ENCODE measurements around the gene RCOR1.
"Not testable (repeated sequence)": the region's sequence is repeated elsewhere in the genome, so short reads cannot be mapped to it uniquely, and the experiment has no call there.

Gene RCOR1

GRCh38 chr14:102739190-102739469, 146.7 kb downstream of the RCOR1 start:
- no peak for DNase-seq (ENCODE audit: low read depth in 2 of 3, low spot score in 1 of 3)

DNA sequence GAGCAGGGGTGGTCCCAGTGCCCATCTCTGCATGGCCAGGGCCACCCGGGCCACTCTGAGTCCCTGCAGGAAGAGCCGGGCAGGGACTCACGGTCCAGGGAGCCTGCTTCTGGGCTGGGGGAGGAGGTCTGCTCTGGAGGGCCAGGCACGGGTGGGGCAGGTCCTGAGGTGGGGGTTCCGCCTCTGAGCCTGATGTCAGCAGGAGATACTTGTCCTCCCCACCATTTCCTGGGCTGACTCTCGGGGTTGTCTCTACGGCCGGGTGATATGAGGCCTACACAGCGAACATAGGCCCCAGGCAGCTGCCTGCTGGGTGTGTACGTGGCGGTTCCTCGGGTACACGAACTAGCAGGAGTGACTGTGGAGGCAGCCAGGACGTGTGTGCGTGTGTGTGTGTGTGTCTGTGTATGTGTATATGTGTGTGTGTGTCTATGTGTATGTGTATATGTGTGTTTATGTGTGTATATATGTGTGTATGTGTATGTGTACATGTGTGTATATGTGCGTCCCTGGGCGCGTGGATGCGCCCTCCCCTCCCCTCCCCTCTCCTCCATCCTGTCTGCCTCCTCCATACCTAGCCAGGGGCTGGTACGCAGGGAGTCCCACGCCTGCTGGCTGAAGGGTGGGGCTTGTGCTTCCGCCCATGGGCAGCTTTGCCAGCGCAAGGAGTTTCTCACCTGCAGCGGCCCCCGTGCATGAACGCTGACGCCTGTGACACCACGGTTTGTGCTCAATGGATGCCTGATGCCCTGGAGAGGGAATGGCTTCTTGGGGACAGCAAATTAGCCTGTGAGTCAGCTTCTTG, 154.4 kb downstream of the RCOR1 start:
- no peak for DNase-seq (ENCODE audit: low read depth in 2 of 3, low spot score in 1 of 3)

DNA sequence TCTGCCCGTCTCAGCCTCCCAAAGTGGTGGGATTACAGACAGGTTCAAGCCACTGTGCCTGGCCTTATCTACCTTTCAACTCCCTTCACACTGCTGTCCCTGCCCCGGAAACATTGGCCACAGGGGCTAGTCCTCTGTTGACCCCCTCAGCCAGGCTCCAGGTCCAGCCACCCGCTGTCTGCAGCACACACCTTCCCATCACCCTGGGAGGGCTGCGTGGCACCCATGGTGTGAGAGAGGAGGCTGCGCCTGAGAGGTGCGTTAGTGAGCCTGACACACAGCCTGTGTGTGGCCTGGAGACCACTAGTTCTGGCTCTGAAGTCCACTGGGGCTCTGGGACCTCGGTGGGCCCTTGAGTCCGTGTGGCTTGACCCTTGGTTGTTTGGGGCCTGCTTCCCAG, 156.4 kb downstream of the RCOR1 start:
- no peak for DNase-seq (ENCODE audit: low read depth in 2 of 3, low spot score in 1 of 3)

- no peak for DNase-seq (ENCODE audit: low read depth in 2 of 3, low spot score in 1 of 3)
Observed at GRCh38 chr14:102749393-102750305, 157.2 kb downstream of the RCOR1 start.

- no peak for DNase-seq (ENCODE audit: low read depth in 2 of 3, low spot score in 1 of 3)
Observed at GRCh38 chr14:102750376-102750775, 157.9 kb downstream of the RCOR1 start.

- no peak for DNase-seq (ENCODE audit: low read depth in 2 of 3, low spot score in 1 of 3)
Observed at GRCh38 chr14:102751088-102751487, 158.6 kb downstream of the RCOR1 start.

GRCh38 chr14:102752239-102752847, 159.9 kb downstream of the RCOR1 start:
- no peak for DNase-seq (ENCODE audit: low read depth in 2 of 3, low spot score in 1 of 3)

- DNase-seq (ENCODE audit: low read depth in 2 of 3, low spot score in 1 of 3), result no peak
Observed at GRCh38 chr14:102754370-102755262, 162.2 kb downstream of the RCOR1 start.

DNA sequence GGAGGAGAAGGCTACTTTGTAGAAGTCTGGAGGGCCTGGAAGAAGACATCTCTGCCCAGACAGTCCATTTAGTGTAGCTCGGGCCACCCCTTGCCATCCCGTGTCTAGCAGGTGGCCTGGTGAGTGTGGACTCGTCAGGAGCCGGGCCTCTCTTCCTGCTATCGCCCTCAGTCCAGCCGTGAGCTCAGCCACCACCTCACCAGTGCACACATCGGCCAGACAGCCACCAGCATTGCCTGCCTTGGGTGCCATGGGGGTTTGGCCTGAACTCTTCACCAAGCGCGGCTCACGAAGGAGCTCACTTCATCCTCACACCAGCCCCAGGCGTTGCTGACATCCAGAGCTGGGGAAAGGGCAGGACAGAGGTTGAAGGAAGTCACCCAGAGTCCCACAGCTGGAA, 165.2 kb downstream of the RCOR1 start:
- DNase-seq (ENCODE audit: low read depth in 2 of 3, low spot score in 1 of 3), result no peak

DNA sequence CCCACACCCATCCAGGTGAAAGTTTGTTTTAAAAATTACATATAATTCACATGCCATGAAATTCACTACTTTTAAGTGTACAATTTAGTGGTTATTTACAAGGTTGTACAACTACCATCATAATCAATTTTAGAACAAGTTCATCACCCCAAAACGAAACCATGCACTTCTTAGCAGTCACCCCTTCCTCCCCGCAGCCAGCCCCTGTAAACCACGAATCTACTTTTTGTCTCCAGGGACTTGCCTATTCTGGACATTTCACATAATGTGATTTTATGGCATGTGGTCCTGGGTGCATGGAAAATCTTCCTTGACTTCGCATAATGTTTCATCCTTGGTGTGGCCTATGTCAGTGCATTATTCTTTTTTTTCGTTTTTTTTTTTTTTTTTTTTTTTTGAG, 165.6 kb downstream of the RCOR1 start:
- DNase-seq (ENCODE audit: low read depth in 2 of 3, low spot score in 1 of 3), result no peak

DNA sequence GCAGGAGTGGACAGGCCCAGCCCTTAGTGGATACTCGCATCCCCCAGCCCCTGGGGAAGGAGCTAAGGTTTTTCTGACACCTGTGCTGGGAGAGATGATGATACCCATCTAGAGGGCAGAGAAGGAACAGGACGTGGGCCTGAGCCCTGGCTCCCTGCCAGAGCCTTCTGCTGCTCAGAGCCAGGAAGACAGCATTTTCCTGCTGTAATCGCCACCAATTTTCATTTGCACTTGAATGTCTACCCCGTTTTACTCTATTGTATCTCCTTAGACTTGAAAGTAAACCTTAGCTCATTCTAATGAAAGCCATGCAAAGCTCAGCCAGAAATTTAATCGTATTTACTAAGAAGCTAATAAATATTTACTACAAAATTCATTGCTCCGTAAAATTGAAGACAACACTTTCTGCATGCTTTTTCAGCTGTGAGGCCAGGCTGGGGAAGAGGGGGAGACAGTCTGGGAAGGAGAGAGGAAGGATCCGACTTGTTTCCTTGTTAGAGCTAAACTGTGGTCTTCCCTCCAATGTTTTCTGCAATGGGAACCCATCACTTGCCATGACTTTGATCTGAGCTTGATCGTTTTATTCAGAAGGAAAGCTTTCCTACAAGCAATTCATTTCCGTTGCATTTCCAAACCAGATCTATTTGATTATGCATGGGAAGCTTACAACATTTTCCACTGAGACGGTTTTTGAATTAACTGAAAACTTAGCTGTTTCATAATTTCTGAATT, 167.2 kb downstream of the RCOR1 start:
- no peak for DNase-seq (ENCODE audit: low read depth in 2 of 3, low spot score in 1 of 3)

GRCh38 chr14:102760496-102761193, 168.2 kb downstream of the RCOR1 start:
- DNase-seq (ENCODE audit: low read depth in 2 of 3, low spot score in 1 of 3), result no peak

GRCh38 chr14:102761206-102761605, 168.8 kb downstream of the RCOR1 start:
- no peak for DNase-seq (ENCODE audit: low read depth in 2 of 3, low spot score in 1 of 3)

DNA sequence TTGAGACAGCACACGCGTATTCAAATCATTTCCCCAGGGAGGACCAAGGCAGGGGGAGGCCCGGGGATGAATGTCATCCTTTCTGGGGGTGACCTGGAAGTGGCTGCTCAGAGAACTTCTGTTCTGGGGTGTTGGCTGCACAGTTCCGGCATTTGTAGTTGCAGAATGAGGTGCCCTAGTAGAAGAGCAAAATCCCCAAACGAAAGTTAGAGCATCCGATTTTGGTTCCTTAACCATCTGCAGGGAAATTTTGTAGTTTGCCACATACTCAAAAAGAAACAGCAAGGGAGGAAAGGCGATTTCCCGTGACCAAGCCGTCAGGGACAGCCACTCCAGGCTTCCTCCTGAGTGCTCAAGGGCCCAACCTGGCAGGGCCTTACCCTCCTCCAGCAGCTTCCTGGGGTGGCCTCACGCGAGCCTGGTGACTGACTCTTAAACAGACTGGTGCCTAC, 171.8 kb downstream of the RCOR1 start:
- DNase-seq (ENCODE audit: low read depth in 2 of 3, low spot score in 1 of 3), result no peak

- not testable (repeated sequence) for DNase-seq (ENCODE audit: low read depth in 2 of 3, low spot score in 1 of 3)
Observed at GRCh38 chr14:102765770-102766169, 173.3 kb downstream of the RCOR1 start.

- no peak for DNase-seq (ENCODE audit: low read depth in 2 of 3, low spot score in 1 of 3)
Observed at GRCh38 chr14:102768223-102769048, 176.0 kb downstream of the RCOR1 start.

DNA sequence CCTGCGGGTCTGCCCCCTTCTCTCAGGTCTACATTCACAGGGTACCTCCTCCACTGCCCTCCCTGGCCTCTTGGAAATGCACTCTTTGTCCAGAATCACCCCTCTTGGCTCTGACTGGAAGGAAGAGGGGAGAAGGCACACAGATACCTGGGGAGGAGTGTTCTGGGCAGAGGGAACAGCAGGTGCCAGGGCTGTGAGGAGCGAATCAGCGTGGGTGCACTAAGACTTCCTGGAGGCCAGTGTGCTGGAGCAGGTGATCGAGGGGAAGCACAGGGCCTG, 176.5 kb downstream of the RCOR1 start:
- no peak for DNase-seq (ENCODE audit: low read depth in 2 of 3, low spot score in 1 of 3)

DNA sequence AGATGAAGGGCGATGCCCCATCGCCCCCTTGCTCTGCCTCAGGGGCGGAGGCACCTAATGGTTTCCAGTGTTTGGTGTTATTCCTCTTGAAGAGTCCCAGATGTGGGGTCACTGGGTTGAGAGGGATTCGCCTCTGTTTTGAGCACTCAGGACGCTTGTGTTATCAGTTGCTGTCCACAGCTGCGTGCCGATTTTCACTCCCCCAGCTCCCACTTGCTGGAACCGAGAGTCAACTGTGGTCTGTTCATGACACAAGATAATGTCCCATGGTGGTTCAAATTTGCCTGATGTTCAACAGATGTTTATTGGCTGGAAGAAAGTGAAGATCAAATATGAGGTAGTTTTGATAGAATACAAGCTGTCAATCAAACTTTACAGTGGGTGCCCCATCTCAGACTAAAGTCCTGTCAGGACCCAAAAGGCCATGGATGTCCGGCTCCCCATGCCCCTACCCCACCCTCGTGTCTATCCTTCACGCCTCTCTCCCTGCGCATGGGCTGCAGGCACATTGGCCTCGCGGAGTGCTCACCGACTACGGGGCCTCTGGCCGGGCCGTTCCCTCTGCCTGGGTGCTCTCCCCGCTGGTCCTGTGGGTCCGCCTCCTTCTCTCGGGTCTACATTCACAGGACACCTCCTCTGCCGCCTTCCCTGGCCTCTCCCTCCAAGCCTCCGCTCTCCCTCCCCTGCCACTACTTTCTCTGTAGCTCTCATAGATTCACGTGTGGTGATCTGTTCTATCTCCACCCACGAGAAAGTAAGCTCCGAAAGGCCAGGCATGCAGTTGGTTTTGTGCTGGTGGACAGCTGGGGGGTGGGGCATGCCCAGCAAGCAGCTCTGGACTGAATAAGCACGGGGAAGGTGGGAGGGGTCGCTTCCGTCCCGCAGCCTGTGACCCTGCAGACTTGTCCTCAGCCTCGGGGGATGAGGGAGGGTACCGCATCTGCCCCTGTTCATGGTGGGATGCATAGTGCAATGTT, 178.0 kb downstream of the RCOR1 start:
- no peak for DNase-seq (ENCODE audit: low read depth in 2 of 3, low spot score in 1 of 3)

Data from stimulated activated CD4-positive, alpha-beta T cell treated with anti-CD3 and anti-CD28 coated beads, Interleukin-12 subunit alpha, Interleukin-12 subunit beta, amount 100 ng/mL, for 48 hours (primary cell).